ENCODE measurements around the gene CEMP1.
"Not testable (repeated sequence)": the region's sequence is repeated elsewhere in the genome, so short reads cannot be mapped to it uniquely, and the experiment has no call there.

DNA sequence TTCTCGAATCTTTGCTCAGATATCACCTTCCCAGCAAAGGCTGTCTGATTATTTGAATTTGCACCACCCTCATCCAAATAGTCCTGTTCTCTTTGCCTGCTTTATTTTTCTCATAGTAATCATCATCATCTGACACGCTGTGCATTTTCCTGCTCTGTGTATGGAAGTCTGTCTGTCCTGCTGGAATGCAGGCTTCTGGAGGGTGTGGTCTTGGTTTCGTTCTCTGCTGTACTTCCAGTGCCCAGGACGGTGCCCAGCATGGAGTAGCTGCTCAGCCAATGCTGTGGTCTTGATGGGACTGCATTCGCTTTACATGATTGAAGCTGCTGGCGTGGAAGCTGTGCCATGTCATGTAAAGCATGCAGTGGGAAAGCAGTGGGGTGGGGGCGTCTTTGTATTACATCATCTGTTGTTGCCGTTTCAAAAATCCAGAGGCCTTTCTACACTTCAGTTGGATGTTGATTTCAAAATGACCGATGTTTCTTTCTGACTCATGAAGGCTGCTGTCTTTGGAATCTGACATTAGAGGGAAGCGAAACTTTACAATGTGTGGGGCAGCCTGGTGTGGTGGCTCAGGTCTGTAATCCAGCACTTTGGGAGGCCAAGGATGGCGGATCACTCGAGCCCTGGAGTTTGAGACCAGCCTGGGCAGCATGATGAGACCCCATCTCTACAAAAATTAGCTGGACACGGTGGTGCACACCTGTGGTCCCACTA is 23.7 kb upstream of the CEMP1 start:
- TF ChIP-seq, protein P1, sequence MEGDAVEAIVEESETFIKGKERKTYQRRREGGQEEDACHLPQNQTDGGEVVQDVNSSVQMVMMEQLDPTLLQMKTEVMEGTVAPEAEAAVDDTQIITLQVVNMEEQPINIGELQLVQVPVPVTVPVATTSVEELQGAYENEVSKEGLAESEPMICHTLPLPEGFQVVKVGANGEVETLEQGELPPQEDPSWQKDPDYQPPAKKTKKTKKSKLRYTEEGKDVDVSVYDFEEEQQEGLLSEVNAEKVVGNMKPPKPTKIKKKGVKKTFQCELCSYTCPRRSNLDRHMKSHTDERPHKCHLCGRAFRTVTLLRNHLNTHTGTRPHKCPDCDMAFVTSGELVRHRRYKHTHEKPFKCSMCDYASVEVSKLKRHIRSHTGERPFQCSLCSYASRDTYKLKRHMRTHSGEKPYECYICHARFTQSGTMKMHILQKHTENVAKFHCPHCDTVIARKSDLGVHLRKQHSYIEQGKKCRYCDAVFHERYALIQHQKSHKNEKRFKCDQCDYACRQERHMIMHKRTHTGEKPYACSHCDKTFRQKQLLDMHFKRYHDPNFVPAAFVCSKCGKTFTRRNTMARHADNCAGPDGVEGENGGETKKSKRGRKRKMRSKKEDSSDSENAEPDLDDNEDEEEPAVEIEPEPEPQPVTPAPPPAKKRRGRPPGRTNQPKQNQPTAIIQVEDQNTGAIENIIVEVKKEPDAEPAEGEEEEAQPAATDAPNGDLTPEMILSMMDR (IDR thresholded peaks at IDR 0.05), result not testable (repeated sequence)
- not testable (repeated sequence) for TF ChIP-seq POLR2A (IDR thresholded peaks at IDR 0.05)

All from uterus (tissue), 2 donors.